HG02678 (cell line): ENCODE data around the gene TMEM128.
"Not testable (repeated sequence)": the region's sequence is repeated elsewhere in the genome, so short reads cannot be mapped to it uniquely, and the experiment has no call there.

Experiments
- ATAC-seq: cut with Tn5 transposase; IDR thresholded peaks from one replicate; pipeline ENCODE4 v1.9.1; 2021; ENCODE audit warnings: mild to moderate bottlenecking, moderate library complexity; ENCODE audit not compliant: unreplicated experiment

Gene TMEM128

GRCh38 chr4:4248029-4248884 is at the start of gene TMEM128:
Gene TMEM128 (minus strand): TSS chr4:4248223. CDS start chr4:4248202, 21 bp downstream.
- peak; percentile 98 for ATAC-seq

GRCh38 chr4:4296283-4296846 is 48.3 kb upstream of the TMEM128 start:
- ATAC-seq: no peak

- no peak for ATAC-seq
Observed at GRCh38 chr4:4293279-4293678, 45.3 kb upstream of the TMEM128 start.

- peak; percentile 89 for ATAC-seq
Observed at GRCh38 chr4:4289941-4290850, 42.2 kb upstream of the TMEM128 start, which contains the start of the genes LYAR and ZBTB49. Gene LYAR (minus strand): TSS chr4:4290154. CDS start chr4:4283742, 6,412 bp downstream. Gene ZBTB49 (plus strand): TSS chr4:4290251. CDS start chr4:4299946, 9,695 bp downstream.

GRCh38 chr4:4289597-4289940 is 41.5 kb upstream of the TMEM128 start:
- ATAC-seq: peak; percentile 13

- no peak for ATAC-seq
Observed at GRCh38 chr4:4289055-4289454, 41.0 kb upstream of the TMEM128 start.

GRCh38 chr4:4288098-4288497 is 40.1 kb upstream of the TMEM128 start:
- ATAC-seq: no peak

- ATAC-seq: no peak
Observed at GRCh38 chr4:4284827-4285618, 37.0 kb upstream of the TMEM128 start.

- no peak for ATAC-seq
Observed at GRCh38 chr4:4281787-4282186, 33.8 kb upstream of the TMEM128 start.

GRCh38 chr4:4277531-4277930 is 29.5 kb upstream of the TMEM128 start:
- ATAC-seq: no peak

- ATAC-seq: no peak
Observed at GRCh38 chr4:4274226-4274625, 26.2 kb upstream of the TMEM128 start.

GRCh38 chr4:4271912-4272311 is 23.9 kb upstream of the TMEM128 start:
- no peak for ATAC-seq

GRCh38 chr4:4270529-4270928 is 22.5 kb upstream of the TMEM128 start:
- ATAC-seq: no peak

- no peak for ATAC-seq
Observed at GRCh38 chr4:4269856-4270255, 21.8 kb upstream of the TMEM128 start.

GRCh38 chr4:4269331-4269731 is 21.3 kb upstream of the TMEM128 start:
- no peak for ATAC-seq

- no peak for ATAC-seq
Observed at GRCh38 chr4:4268776-4269175, 20.8 kb upstream of the TMEM128 start.

GRCh38 chr4:4267981-4268380 is 20.0 kb upstream of the TMEM128 start:
- no peak for ATAC-seq

- peak; percentile 65 for ATAC-seq
Observed at GRCh38 chr4:4260185-4260751, 12.2 kb upstream of the TMEM128 start.

- no peak for ATAC-seq
Observed at GRCh38 chr4:4259484-4260100, 11.6 kb upstream of the TMEM128 start.

GRCh38 chr4:4257705-4258104 is 9.7 kb upstream of the TMEM128 start:
- ATAC-seq: not testable (repeated sequence)
